GM23248 (cell line): ENCODE measurements around the gene KRT37.

ENCODE experiments used
- EZH2 ChIP-seq: fragments of 200-600 bp; sonication (generic); IDR thresholded peaks from 2 replicates; pipeline ENCODE4 v1.6.1; 2018; ENCODE audit warnings: antibody characterized with exemption, mild to moderate bottlenecking; ENCODE audit not compliant: insufficient read depth, poor library complexity, severe bottlenecking
- EZH2phosphoT487 ChIP-seq: fragments of 200-600 bp; sonication (generic); IDR thresholded peaks from 2 replicates; pipeline ENCODE4 v1.6.1; 2018; ENCODE audit warnings: antibody characterized with exemption, moderate library complexity, mild to moderate bottlenecking, low read depth; ENCODE audit not compliant: insufficient read depth

DNA sequence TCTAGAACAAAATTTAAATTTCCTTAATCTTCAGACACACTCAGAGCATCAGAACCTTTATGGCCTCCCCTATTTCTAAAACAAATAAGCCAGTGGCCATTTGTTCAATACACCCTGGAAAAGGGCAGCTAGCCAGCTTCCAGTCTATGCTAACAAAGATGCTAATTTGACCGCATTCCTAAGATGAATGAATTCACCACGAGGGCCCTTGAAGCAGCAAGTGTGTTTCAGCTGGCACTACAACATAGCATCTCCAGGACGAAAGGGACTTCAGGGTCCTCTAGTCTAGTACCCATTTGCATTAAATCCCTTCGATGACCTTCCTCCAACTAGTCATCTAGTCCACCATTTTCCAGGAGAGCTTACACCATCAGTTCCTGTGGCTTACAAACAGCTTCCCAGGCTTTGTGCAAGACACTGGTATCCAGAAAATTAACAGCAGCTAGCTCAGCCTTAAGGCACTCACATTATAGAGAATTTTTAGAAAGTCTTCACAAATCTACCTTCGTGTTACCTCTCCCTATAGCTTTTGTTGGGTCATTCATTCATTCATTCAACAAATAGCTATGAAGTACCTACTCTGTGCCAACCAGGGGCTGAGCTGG lies 10.9 kb downstream of the KRT37 start:
- TF ChIP-seq EZH2: no peak
- TF ChIP-seq EZH2phosphoT487: no peak
